HG03354 (cell line): ENCODE results near the gene LCA5L.

Experiments
- ATAC-seq: cut with Tn5 transposase; IDR thresholded peaks from one replicate; pipeline ENCODE4 v1.9.1; 2021; ENCODE audit warnings: mild to moderate bottlenecking; ENCODE audit not compliant: unreplicated experiment, poor library complexity, severe bottlenecking

LCA5L gene

DNA sequence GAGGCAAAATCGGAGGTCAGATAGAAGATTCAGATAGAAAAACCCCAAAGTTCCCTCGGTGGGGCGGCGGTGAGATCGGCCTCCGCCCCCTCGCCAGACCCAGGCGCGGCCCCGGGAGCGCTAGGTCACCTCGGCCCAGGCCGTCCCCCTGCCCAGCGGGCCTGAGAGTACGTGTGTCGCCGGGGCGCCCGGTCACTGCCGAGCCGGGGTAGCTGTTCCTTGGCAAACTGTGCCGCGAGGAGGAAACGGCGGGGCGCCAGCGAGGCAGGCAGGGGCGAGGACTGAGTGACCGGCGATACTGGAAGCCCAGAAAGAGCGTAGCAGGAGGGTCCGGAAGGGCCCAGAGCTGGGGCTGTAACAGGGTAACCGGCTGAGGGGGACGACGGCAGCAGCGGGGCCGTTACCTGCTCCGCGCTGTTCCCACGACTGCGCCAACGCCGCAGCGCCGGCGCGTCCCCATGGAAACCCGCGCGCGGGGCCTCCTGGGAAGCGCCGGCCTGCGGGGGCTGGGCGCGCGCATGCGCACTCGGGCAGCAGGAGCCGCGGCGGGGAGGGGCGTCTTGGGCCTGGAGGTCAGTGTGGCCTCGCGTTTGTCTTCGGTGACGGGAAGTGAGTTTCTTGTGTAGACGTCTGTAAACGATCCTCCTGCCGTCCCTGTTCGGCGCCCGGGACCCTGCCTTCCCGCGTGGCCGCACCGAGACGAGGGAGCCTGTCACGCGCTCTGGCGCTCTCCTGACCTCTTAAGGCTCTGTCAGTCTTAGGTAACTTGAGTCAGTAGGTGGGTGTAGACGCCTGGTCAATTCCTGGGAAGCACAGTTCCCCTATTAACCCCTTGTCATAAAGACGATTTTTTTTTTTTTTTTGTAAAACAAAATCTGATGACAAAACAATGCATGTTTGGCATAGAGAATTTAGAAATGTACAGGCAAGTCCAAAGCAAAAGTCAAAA is at the start of gene LCA5L:
TSS of gene LCA5L (minus strand) at position 458 of the 949 bp plus-strand sequence. CDS start 17,285 bp downstream, outside the sequence.
- ATAC-seq, result peak; percentile 88

DNA sequence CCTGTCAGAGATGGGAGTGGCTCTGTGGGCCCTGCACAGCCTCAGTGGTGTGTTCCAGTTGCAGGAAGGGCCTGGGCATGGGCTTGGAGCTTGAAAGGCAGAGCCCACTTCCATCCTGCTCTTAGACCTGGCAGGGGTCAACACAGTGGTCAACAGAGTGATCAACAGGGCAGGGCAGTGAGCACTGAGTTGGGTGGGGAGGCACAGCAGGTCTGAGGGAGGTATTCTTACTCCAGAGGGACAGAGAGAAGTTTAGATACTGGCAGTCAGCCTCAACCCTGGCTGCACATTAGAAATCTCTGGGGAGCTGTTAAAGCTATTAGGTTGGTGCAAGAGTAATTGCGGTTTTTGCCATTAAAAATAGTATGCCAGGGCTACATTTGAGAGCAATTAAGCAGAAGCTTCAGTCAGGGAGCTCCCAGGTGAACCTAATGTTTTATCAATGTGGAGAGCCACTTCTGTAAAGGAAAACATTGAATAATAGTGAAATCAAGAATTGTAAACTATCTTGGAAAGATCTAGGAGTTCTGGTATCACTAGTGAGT is 43.9 kb upstream of the LCA5L start:
- ATAC-seq, result no peak

DNA sequence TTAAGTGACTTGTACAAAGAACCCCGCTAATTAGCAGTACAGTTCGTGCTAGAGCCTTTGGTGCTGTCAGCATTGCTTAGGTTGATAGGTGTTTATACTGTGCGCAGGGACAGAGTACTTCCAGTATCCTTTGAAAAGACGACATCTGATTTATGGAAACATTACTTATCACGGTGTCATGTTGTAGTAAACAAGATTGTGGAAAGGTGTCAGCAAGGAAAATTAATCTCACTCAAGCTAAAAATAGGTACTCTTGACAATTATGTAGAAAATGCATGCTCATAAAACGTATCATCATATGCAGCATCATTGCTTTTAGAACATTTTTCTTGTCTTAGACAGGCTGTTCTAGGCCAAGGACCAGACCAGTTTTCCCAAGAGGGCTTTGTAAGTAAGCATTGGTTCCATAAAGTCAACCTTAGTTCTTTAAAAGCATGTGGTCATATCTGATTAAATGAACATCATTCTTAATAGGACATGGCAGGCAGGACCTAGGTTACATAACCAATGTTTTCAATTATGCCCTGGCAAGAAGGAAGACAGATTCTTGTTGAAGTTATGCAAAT is 39.2 kb upstream of the LCA5L start:
- ATAC-seq, result no peak

DNA sequence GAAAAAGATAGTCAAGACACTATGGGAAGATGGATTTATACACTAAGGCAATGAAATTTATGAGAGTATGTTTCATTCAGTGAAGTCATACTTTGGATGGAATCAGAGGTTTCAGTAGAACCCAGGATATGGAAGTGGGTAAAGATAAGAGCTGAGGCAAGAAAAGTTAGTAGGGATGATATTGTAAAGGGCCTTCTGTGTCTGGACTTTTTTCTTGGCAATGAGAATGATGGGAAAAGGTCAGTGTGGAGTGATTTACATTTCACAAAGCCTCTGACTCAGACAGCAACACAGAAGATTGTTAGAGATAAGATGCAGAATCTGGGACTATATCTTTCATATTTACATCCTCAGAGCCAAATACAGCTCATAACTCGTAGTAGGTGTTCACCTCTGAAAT is 38.3 kb upstream of the LCA5L start:
- no peak for ATAC-seq

DNA sequence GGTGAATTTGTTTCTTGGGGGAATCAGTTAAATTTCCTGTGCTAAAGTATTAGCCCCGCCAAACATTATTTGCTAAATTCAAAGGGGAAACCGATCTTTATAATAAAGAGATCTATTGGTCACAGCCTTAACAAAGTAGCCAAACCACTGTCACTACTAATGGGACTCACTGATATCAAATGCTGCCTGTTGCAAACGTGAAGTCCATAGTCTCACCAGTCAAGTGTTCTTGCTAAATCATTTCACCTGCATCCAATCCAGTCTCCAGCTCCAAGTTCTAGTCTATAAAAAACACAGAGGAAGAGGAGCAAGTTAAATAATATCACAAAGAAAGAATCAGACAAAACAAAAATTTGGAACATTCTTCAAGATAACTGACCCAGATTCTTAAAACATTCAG is 36.3 kb upstream of the LCA5L start:
- ATAC-seq, result no peak

DNA sequence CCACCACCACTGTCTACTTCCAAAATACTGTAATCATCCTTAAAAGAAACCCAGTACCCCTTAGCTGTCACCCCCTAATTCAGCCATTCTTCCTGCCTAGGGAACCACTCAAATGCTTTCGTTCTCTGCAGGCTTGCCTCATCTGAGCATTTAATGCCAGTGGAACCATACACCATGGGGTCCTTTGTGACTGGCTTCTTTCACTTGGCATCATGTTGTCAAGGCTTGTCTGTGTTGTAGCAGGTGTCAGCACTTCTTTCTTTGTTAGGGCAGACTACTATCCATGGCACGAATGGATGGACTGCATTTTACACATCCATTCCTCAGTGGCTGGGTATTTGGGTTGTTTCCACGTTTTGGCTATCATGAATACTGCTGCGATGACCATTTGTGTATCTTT is 34.7 kb upstream of the LCA5L start:
- no peak for ATAC-seq

DNA sequence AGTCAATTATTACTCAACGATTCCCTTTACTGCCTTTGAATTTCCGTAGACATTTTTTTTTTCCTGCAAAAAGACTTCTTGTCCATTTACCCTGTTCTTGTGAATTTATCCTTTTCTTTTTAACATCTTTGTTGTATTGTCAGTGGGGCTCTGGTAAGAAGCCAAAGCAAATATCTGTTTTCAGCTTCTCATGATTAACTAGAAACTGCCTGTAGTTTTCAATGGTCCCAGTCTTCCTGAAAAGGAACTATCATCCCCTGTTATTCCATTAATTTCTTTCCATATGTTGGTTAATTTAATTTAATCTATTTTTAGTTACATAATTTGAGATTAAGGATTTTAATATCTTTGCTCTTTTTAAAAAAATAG is 34.2 kb upstream of the LCA5L start:
- ATAC-seq, result no peak

DNA sequence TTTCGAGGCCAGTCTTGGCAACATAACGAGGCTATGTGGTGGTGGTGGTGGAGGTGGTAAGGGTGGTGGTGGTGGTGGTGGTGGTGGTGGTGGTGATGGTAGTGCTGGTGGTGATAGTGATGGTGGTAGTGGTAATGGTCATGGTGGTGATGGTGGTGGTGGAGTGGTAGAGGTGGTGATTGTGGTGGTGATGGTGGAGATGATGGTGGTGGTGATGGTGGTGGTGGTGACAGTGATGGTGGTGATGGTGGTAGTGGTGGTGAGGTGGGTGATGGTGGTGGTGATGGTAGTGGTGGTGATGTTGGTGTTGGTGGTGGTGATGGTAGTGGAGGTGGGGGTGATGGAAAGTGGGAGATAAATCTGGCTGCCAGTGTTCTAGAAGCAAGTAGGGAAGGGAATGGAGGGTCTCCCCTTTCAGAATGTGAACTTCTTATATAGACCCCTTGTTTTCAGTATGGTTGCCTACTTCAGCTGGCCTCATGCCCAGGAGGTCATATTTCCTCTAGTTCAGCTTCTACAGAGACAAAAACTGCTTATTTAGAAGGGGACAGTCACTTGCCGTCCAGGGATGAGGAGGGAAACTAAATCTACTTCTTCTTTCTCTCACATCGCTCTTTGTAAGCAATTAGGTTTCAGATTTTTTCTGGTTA is 33.7 kb upstream of the LCA5L start:
- ATAC-seq, result no peak

DNA sequence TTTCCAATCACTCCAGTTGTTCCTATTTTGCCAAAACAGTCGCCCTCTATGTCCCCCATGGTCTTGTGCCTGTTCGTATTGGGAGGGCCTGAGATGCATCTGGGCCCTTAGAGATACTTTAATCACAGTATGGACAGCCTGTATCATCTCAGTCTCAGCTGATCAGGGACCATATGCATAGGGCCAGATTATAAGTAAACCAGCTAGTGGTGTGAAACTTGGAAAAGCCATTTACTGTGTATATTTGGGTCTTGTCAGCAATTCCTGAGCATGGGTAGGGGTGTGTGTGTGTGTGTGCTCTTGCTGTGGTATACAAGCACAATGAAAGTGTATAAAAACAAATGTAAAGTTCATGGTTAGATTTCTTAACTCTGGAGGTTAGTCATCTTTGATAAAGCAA is 29.0 kb upstream of the LCA5L start:
- ATAC-seq, result no peak

DNA sequence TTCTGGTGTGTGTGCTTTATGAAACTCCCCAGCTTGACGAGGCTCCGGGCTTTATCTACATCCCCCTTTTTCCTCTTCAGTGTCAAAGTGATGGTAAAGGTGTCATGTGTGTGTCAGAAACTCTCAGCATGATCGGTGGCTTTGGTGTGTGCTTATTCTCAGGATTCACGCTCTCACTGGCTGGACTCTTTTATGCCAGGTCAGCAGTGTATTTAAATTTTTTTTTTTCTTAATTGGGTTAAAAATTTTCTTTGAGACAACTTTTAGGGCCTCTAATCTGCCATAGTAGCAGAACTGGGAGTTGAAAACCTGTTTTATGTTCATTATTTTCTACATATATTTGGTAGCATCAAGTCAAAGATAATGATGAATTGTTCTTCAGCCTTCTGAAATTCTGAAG is 27.2 kb upstream of the LCA5L start:
- no peak for ATAC-seq

DNA sequence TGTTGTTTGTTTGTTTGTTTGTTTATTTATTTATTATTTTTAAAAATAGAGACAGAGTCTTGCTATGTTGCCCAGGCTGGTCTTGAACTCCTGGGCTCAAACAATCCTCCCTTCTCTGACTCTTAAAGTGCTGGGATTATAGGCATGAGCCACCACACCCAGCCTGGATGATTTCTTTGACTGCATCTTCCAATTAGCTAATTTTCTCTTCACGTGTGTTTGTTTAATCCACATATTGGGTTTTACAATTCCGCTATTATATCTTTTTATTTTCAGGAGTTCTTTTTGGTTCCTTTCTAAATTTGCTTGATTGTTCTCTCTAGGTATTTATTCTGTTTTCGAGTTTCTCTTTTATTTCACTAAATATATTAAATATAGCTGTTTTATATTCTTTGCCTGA is 26.0 kb upstream of the LCA5L start:
- no peak for ATAC-seq

DNA sequence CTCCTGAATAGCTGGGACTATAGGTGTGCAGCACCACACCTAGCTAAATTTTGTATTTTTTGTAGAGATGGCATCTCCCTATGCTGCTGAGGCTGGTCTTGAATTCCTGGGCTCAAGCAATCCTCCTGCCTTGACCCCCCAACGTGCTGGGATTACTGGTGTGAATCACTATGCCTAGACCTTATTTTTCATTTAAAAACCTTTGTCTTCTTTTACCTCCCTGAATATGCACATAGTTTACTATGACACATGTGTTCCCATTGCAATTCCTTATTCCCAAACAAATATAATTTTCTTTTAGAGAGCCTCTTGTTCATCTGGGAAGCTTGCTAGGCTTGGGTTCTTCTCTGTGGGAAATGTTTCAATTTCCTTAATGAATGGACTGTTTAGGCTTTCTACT is 23.0 kb upstream of the LCA5L start:
- ATAC-seq, result no peak

DNA sequence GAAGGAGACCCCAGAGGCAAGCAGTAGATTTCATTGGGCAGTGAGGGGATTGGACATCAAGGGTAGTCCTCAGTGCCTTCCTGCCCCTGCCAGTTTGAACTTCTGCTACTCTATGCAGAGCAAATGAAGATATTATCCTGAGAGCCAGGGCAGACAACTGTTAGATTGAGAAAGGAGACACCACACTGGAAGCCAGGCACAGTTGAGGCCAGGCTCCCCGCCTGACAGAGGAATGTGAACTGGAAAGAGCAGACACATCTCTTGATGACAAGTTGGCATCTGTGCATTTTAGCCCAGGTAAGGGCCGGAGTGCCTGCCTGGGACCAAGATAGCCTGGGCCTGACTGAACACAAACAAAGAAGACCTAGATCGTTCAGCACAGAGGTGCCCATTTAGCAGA is 22.2 kb upstream of the LCA5L start:
- no peak for ATAC-seq

DNA sequence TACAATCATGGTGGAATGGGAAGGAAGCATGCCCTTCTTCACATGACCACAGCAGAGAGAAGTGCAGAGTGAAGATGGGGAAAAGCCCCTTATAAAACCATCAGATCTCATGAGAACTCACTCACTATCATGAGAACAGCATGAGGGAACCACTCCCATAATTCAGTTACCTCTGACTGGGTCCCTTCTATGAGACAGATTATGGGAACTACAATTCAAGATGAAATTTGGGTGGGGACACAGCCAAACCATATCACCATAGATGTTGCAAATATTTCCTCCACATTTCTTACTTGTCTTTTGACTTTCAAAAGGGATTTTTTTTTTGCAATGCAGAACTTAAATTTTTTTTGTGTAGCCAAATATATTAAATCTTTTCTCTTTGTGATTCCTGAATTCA is 21.0 kb upstream of the LCA5L start:
- ATAC-seq, result no peak

DNA sequence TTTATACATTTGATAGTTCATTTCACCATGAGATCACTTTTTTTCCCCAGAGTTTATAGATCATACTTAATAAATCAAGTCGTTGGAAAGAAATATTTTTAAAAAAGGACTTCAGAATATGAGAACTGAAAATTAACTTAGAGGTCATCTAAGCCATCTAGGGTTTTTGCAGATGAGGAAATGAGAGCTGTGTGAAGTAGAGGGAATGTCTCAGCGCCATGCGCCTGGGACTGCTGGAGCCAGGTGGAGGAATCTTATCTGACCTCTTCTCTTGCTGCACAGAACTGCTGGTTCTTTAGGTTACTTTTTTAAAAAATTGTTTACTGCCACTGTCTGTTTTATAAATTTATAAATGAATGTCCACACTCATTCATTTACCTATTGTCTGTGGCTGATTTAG is 17.7 kb upstream of the LCA5L start:
- ATAC-seq, result no peak

DNA sequence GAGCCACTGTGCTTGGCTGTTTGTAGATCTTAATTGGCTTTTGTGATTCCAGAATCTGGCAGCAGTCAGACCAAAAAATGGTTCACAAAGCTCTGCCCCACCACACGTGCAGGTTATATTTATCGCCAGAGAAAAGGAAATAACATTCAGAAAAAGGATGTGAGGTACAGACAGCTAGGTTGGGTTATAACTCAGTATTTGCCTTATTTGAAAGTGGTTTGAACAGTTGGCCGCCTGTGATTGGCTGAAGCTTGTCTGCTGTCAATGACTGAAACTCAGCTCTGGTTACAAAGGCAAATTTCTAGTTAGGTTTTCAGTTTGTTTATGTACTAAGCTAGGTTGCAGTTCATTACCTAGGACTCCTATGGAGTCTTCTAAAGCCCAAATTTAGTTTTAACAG is 15.8 kb upstream of the LCA5L start:
- peak; percentile 93 for ATAC-seq

DNA sequence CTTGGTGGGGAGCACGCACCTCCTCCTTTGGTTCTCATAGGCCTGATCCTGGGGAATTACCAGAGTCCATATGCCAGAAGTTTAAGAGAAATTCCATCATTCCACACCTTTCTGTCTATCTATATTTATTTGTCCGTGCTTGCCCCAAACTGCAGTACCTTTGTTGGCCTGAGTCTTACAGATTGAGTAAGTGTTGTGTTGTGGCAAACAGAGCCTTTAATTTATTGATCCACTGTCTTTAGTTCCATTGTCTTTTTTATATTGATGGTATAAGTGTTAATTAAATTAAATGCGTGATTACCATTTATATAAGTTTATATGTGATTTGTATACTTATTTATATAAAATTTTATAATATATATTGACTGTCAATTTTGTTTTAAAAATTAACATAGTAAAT is 11.1 kb upstream of the LCA5L start:
- ATAC-seq, result no peak

DNA sequence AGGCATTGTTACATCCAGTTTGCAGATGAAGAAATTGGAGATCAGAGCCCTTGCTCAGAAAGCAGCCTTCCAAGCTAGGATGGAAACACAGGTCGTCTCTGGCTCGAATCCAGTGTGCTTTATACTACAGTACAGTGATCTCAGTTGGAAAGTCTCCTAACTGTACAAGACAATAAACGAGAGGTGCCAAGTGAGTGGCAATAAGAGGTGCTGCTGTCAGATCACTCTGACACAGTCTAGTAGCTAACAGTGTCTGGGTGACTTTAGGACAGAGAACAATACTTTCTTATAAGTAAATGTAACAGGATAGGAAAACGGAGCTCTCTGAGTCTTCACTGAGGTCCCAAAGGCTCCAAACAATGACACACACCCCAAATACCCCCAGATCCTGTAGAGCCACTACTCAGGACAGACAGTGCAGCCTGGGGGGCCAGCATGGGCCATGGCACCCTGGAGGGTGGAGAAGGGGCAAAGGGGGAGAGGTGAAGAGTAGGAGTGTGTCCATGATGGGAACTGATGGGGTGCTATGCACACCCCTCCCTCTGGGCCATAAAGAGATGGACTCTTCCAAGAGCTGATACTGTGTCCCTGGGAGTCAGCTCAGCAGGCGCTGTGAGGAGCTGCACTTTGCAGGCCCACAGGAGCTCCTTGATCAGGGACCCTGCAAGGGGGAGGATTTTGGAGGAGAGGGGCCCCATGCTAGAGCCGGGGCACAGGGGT is 9.5 kb upstream of the LCA5L start:
- ATAC-seq, result no peak

DNA sequence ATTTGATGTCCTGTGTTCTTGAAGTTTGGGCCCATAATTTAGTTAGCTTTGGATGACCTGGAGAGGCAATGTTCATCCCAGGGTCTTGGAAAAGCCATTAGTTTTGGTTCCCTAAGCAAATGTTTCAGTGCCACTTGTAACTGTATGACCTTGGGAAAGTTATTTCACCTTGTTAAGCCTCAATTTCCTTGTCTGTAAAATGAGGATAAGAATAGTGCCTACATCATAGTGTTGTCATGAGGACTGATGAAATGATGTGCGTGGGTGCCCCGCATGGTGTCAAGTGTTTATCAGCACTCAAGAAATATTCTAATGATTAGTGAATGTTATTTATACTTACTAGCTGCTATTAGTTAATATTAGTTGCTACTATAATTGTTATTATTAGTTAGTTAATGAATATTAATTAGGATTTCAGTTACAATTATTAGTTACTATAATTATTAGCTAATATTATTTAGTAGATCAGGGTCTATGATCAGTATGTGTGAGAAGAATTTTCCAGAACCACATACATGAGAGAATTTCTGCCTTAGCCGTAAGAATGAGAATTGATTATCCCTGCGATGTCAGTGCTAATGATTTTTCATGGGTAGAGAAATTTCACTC is 8.1 kb upstream of the LCA5L start:
- ATAC-seq, result no peak

DNA sequence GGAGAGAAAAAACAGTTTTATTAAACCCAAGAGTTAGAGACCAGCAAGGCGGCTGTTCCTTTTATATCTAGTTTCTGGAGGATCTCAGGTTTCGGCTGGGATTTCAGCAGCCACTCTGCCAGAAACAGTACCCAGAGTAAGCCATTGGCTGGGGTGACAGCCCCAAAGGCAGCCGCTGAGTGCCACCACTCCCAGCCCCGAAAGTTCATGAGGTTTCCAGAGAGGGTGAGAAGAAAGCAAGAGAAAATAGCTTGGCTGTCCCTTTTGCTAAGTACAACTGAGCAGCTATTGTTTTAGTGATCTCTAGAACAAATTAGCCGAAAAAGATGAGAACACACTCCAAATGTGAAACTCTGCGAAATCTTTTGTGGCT is 7.4 kb upstream of the LCA5L start:
- ATAC-seq, result no peak
